ENCODE results near the gene CHD1.

The CHD1 gene

GRCh38 chr5:98936948-98937715 lies 8.3 kb upstream of the CHD1 start:
- in situ Hi-C loops (cut with MboI; ENCODE audit: low sequenced_read_pairs) = no loop called here

GRCh38 chr5:98935206-98935605 lies 6.4 kb upstream of the CHD1 start:
- in situ Hi-C loops (cut with MboI; ENCODE audit: low sequenced_read_pairs) = no loop called here

GRCh38 chr5:98934546-98934945 lies 5.7 kb upstream of the CHD1 start:
- in situ Hi-C loops (cut with MboI; ENCODE audit: low sequenced_read_pairs) = no loop called here

GRCh38 chr5:98933445-98934072 lies 4.8 kb upstream of the CHD1 start:
- in situ Hi-C loops (cut with MboI; ENCODE audit: low sequenced_read_pairs) = no loop called here

- in situ Hi-C loops (cut with MboI; ENCODE audit: low sequenced_read_pairs) = no loop called here
Observed at GRCh38 chr5:98930972-98931762, 2.4 kb upstream of the CHD1 start.

- in situ Hi-C loops (cut with MboI; ENCODE audit: low sequenced_read_pairs) = no loop called here
Observed at GRCh38 chr5:98929710-98930298, 997 bp upstream of the CHD1 start.

GRCh38 chr5:98927989-98928872 lies 576 bp downstream of the CHD1 start:
- in situ Hi-C loops (cut with MboI; ENCODE audit: low sequenced_read_pairs) = no loop called here

GRCh38 chr5:98927242-98927988 lies 1.4 kb downstream of the CHD1 start:
- in situ Hi-C loops (cut with MboI; ENCODE audit: low sequenced_read_pairs) = no loop called here

- in situ Hi-C loops (cut with MboI; ENCODE audit: low sequenced_read_pairs) = loop anchor here (25.0 kb wide), 1 partner anchor 113 kb away; no protein-coding TSS in a partner anchor
Observed at GRCh38 chr5:98923966-98924365, 4.8 kb downstream of the CHD1 start.

- in situ Hi-C loops (cut with MboI; ENCODE audit: low sequenced_read_pairs) = loop anchor here (25.0 kb wide), 1 partner anchor 115 kb away; no protein-coding TSS in a partner anchor
Observed at GRCh38 chr5:98921947-98922505, 6.8 kb downstream of the CHD1 start.

- in situ Hi-C loops (cut with MboI; ENCODE audit: low sequenced_read_pairs) = loop anchor here (25.0 kb wide), 1 partner anchor 120 kb away; no protein-coding TSS in a partner anchor
Observed at GRCh38 chr5:98917433-98917832, 11.4 kb downstream of the CHD1 start.

- in situ Hi-C loops (cut with MboI; ENCODE audit: low sequenced_read_pairs) = loop anchor here (25.0 kb wide), 1 partner anchor 121 kb away; no protein-coding TSS in a partner anchor
Observed at GRCh38 chr5:98916540-98916939, 12.3 kb downstream of the CHD1 start.

- in situ Hi-C loops (cut with MboI; ENCODE audit: low sequenced_read_pairs) = loop anchor here (25.0 kb wide), 1 partner anchor 123 kb away; no protein-coding TSS in a partner anchor
Observed at GRCh38 chr5:98913911-98914310, 14.9 kb downstream of the CHD1 start.

GRCh38 chr5:98911280-98912040 lies 17.3 kb downstream of the CHD1 start:
- in situ Hi-C loops (cut with MboI; ENCODE audit: low sequenced_read_pairs) = loop anchor here (25.0 kb wide), 1 partner anchor 126 kb away; no protein-coding TSS in a partner anchor

- in situ Hi-C loops (cut with MboI; ENCODE audit: low sequenced_read_pairs) = loop anchor here (25.0 kb wide), 1 partner anchor 128 kb away; no protein-coding TSS in a partner anchor
Observed at GRCh38 chr5:98909363-98909762, 19.4 kb downstream of the CHD1 start.

- in situ Hi-C loops (cut with MboI; ENCODE audit: low sequenced_read_pairs) = loop anchor here (25.0 kb wide), 1 partner anchor 129 kb away; no protein-coding TSS in a partner anchor
Observed at GRCh38 chr5:98907951-98908350, 20.9 kb downstream of the CHD1 start.

GRCh38 chr5:98906756-98907355 lies 22.0 kb downstream of the CHD1 start:
- in situ Hi-C loops (cut with MboI; ENCODE audit: low sequenced_read_pairs) = loop anchor here (25.0 kb wide), 1 partner anchor 130 kb away; no protein-coding TSS in a partner anchor
